Raji (cell line): Measurements from ENCODE around the gene AMPD3.

Experiments
- POLR2A ChIP-seq: IDR thresholded peaks from 2 replicates; pipeline ENCODE4 v1.6.1; 2011; ENCODE audit warnings: low read depth, low read length, control low read depth; ENCODE audit not compliant: insufficient read depth

The AMPD3 gene

GRCh38 chr11:10544491-10545465, 89.7 kb downstream of the AMPD3 start:
- TF ChIP-seq POLR2A: no peak

DNA sequence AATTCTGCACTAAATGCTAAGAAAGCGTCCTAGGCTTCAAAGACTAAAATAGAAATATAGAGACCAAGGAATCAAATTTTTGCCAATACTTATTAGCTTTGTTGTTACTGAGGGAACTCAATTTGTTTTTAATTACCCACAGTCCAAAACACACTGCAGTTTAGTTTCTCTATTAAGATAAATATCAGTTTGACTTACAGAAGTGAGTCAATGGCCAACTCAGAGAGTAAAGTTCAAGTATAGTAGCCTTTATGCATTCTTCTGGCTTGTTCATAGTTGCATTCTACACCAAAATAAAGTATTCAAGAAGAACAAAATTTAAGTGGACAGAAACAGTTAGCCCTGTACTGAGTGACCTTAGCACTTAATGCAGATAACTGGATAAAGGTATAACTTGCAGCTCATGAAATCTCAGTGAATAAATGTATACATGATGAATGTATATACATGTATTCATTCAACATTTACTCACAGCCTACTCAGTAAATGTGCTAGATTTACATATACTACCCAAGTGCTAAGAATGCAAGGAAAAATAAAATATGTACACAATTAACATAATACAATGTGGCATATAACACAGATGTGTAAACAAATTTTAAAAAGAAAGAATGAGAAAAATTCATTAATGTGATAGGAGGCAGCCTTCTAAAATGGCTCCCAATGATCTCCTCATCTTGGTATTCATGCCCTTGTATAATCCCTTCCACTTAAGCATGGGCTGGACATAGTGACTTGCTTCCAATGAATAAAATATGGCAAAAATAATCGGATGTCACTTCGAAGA, 95.6 kb downstream of the AMPD3 start:
- no peak for TF ChIP-seq POLR2A

- TF ChIP-seq POLR2A: no peak
Observed at GRCh38 chr11:10551290-10551592, 96.2 kb downstream of the AMPD3 start.

DNA sequence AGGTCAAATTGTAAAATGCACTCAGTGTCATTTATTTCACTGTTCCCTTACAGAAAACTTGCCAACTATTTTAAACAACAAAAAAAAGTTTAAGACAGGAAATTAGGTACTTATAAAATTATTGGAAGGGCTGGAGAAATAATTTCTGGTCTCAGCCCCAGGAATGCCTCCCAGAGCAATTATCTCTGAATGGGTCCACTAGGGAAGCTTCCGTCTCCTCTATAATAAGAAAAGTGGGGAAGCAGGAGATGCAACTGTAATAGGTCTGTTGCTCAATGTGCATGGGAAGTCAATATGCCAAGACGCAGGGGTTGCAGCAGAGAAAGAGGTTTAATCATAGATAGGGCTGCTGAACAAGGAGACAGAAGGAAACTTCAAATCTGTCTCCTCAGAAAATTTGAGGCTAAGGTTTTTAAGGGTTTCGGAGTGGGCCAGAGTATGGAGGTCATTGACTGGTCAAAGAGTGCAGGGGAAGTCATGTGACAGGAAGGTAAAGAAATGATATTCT, 96.8 kb downstream of the AMPD3 start:
- TF ChIP-seq POLR2A: no peak

DNA sequence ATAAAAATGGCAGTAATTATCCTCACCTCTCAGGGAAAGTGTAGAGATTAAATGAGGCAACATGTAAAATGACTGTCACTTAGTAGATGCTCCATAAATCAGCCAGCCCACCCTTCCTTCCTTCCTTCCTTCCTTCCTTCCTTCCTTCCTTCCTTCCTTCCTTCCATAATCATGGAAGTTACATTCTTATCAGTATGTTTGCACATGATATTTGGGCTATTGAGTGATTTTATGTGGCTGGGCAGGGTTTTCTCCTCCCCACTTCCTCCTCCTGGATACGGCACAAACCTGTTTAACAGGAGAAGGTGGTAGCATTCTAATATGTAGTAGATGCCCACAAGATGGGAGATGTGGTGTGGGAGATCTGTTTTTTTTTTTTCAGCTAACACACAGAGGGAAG, 101.5 kb downstream of the AMPD3 start:
- no peak for TF ChIP-seq POLR2A
